ENCODE data around the gene LMOD3.

The LMOD3 gene

DNA sequence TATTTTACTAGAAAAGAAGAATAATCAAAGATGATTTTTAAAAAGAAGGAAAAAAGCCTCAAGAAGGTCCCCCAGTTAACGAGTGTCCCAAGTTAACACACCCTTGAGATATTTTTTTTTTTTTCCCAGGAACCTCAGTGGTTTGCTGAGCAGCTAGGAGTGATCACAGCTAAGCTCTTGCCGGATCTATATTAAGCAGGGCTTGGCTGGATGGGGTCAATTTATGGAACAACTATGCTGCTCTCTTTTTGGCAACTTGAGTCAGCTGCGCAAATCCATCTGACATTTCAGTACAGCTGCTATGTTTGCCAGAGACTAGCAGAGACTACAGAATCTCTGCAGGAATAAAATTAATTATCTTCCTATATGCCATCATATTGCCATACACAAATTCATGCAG, at the start of gene LMOD3:
Gene LMOD3 (minus strand): TSS at position 193 of the 400 bp plus-strand sequence. CDS start 209 bp downstream, outside the sequence.
- no peak for DNase-seq

DNA sequence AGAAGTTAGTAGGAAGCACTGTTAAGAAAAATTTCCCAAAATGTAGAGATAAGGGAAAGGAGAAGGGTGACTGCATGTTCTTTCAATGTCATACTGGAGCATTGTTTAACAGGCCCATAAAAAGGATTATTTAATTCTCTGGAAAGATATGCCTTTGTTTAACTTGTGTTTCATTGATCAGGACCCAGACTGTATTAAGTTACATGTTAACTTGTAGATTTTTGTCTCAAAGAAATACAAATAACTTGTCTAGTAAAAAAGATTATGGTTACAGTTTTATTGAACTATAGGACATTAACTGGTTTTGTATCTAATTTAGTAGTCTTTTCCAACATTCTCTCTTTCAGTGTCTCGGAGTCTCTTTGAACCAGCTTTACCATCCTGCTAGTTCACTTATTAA, 49.7 kb upstream of the LMOD3 start:
- DNase-seq, result no peak

DNA sequence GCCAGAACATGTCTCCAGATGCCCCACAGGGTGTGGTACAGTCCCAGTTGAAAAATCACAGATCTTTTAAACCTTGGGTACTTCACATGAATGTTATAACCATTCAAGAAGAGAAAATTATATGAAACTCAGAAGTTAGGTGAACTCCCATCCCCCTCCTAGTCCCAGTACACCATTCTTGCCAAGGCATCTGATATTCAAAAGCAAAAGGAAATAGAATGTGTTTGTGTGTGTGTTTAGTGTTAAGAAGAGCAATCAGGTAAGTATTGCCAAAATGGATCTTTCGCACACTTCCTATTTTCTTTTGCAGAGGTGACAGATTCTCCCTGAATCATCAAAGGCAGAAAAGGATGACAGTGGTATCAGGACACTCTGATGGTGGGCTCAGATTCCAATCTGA, 44.1 kb upstream of the LMOD3 start:
- no peak for DNase-seq

DNA sequence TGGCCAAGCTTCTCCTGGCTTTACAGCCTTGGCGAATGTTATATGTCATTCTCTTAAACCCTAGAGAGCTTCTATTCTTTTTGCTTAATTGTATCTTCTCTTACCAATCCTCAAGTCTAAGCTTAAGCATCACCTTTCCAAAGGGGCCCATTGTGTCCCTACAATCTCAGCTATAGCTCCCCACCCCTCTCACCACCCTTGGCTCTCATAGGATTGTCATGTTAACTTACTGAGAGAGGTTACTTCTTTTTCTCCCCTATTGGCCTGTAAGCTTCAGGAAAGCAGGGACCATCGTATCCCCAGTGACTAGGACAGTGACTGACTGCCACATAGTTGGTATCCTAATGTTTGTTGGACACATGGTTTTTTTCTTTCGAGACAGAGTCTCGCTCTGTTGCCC, 43.3 kb upstream of the LMOD3 start:
- no peak for DNase-seq

DNA sequence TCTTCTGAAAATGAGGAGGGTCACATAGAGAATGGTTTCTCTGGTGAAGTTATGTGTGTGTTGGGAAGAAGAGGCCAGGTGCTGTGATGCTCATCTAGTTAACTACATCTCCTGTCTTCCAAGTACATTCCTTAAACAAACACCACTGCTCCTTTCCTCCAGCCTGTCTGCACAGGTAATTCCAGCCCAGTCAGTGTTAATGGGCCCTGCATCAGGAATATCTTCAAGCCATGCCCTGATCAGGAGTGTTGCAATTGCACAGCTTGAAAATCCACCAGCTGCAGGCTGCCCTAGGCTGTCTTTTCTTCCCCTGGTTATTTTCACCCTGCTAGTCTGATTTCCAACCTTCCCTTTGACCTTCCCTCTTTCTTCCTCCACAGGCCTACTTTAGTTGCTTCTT, 41.9 kb upstream of the LMOD3 start:
- no peak for DNase-seq

DNA sequence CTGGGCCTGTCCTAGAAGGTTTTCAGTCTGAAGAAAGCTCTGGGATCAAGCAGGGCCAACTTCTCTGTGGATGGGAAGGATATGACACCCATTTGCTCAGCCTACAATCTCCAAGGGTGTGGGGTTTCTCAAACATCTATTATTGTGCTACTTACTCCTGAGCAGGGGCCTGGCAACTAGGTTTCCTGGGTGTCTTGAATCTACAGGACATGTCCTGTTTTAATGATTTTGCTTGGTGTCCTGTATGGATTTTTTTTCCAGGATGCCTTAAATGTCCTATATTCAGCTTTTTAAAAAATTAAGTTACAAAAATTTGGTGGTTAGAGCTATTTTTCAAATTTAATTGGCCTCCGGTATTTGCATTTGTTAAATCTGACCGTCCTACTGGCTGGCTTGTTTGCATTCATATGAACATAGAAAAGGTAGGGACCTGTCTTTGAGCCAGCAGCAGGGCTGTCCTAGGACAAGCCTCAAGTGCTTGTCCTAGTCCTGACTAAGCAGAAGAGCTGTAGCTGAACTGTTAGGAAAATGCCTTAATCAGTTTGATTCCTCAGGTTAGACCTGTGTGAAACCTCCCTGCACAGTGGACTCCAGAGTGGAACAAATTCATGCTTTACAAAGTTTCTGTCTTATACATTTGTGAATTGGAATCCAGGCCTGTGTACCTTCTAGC, 40.0 kb upstream of the LMOD3 start:
- no peak for DNase-seq

DNA sequence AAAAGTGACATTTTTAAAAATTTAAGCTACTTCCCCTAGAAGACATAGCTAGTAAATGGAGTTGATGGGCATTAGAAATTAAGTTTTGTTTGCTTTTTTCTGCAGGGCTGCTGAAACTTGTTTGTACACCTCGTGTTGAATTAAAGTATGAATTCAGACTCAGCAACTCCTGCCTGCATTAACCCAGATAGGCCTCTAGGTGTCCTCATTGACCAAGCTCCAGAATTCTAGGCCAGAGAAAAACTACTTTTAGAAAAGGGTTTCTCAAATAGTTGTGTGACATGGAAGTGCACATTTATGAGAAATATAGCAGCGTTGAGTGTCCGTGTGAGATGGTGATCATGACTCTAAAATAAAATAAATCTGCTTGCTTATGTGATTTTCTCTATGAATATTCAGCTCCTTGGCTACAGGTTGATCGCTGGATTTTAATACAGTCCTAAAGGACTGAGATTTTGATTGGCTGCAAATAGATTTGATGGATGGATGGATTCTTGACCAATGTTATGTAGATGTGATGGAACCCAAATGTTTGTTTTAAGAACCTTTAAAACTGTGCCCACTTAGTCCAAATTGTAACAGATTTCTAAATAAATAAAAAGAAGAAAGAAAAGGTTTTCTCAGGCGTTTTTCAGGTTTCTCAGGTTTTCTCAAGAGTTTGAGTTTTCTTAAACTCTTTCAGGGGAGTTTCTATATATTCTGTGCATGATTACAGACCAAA, 39.4 kb upstream of the LMOD3 start:
- DNase-seq, result peak; percentile 23

DNA sequence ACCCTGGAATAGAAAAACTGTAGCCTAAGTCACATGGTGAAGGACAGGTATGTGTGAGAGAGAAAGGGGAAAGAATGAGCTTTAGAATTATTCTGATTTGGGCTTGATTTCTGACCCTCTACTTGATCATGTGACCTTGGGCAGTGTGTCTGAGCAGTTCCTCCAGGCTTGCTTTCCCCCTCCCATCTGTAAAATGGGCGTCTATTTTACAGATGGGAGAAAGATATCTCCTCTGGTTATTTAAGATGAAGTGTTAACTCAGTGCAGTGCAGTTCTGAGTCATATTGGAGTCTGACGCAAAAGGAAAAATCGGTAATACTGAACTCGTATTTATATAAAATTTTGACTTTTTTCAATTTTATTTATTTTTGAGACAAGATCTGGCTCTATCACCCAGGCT, 38.1 kb upstream of the LMOD3 start:
- no peak for DNase-seq

DNA sequence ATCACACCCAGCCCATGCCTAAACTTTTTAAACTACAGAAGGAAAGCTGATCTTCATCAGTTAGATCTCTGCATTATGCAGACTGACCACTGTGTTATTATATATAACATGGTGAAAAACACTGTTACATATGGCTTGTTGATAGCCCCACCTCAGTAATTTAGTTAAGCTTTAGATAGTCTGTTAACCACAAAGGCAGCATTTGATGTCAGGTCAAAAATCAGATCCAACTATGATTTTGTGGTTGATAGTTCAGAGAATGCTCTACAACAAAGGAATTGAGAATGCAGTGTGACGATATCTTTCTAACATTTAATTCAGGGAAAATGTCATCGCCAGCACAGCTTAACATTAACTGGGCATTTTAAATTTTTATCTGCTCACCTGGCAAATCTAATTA, 37.7 kb upstream of the LMOD3 start:
- DNase-seq, result no peak

DNA sequence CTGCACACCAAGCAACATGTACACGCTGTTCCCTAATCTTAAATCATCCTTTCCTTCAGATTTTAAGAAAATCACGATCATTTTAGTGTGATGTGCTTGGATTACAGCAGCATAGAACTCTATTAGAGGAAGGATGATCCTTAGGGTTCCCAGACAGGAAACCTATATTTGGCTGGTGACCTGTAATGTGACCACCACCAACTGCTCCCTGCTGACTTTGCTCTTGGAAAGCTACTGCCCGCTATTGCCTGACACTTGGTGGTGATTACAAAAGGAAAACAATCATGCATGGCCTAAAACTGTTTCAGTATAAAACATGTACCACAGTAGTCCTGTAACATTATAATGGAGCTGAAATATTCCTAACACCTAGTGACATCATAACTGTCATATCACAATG, 27.2 kb upstream of the LMOD3 start:
- DNase-seq, result no peak

DNA sequence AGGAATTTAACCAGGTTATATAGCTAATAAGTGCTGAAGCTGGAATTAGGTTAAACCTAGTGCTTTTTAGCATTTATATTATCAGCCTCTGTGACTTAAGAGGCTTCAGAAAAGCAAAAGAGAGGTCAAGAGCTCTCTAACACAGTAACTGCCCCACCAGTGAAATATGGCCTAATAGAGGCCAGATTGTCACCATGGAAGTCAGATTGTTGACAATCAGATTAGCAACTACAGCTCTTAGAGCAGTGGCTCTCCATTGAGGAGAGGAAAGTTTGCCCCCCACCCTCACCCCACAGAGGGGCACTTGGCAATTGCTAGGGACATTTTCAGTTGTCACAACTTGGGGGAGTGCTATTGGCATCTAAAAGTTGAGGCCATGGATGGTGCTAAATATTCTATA, 23.3 kb upstream of the LMOD3 start:
- DNase-seq, result no peak

DNA sequence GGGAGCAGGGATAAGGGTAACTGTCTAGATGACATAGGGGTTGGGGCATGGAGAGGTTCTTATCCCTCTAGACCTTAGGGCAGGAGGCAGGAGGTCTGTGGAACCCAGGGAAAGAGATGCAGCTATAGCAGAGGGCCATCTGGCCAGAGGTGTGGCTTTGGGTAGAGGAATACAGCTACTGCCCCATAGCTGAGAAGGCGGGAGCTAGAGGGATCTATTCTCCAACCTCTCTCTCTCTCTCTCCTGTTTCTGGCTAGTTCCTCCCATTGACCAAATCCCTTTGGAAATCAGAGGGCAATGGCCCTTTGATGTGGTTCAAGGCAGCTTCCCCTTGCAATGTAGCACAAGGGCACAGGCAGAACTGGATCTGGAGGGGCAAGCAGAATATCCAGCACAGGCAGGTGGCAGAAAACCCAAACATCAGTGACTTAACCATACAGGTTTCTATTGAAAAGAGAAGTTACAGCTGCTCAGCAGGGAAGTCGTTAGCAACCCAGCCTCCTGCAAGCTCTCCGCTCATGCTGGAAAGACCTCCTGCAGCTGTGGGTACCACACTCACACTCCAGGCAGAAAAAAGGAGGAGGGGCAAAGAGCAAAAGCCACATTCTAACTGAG, 22.3 kb upstream of the LMOD3 start:
- no peak for DNase-seq

DNA sequence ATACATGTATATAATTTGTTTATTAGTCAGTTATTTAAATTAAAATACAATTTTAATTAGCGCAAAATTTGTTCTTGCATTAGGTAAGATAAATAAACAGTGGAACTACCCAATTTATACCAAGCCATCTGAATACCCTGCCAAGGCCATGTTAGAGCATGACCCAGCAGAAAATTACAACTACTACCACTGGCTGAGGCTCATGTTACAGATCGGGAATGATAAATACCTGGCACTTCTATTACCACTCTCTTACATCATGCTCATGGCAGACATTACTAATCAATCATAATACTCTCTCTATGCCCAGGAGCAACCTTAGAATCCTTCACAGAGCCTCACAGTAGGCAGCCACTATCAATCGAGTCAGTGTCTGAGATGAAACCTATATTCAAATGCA, 21.2 kb upstream of the LMOD3 start:
- no peak for DNase-seq

DNA sequence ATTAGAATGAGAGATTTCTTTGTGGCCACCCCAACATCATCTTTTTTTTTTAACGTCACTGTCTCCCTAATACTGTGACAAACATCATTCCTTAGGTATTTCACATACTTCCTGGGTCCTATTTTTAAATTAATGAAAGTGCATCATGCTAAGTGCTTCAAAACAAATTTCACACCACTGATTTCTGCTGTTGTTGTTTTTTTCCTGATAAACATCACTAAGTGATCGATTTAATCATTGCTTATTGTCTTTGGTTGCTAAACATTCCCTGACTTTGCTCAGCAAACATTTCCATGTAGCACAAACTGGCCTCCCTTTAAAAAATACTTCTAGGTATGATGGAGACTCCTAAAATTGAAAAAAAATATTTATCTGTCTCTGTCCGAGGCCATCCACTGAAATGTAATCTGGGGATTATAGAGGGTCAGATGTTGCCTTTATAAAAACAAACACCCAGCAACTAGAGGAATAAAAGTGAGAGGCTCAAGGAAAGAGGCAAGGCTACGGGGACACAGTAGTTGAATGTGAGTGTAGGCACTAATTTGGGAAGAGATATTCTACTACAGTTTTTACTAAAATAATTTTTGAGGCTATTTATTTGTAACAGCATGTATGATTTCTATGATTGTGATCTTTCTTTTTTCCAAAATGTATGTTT, 20.5 kb upstream of the LMOD3 start:
- DNase-seq, result no peak

DNA sequence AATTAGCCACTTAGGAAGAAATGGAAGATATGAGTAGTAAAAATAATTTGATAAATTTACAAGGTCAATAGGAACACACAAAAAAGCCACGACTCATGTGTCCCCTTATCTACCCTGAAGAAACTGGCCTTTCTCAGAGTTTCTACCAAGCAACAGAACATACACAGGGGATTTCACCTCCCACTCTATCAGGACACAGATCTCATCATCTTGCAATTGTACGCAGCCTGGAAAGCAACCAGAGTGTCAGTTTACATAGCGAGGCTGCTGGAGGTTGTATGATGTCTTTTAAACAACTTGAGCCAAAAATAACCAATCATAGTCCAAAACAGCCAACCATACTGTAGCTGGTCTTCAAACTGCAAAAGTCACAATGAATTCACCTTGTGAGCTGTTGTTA, 19.7 kb upstream of the LMOD3 start:
- DNase-seq, result no peak

DNA sequence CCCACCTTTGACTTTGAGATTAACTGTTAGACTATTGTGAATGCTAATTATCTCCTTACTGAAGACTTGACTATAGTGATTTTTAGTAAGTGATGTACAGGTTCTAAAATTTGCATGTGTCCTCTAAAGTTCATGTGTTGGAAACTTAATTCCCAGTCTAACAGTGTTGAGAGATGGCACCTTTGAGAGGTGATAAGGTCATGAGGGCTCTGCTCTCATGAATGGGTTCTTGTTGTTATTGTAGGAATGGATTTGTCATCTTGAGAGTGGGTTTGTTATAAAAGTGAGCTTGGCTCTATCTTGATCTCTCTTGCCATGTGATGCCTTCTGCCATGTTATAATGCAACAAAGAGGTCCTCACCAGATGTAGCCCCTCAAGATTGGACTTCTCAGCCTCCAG, 18.9 kb upstream of the LMOD3 start:
- DNase-seq, result no peak

DNA sequence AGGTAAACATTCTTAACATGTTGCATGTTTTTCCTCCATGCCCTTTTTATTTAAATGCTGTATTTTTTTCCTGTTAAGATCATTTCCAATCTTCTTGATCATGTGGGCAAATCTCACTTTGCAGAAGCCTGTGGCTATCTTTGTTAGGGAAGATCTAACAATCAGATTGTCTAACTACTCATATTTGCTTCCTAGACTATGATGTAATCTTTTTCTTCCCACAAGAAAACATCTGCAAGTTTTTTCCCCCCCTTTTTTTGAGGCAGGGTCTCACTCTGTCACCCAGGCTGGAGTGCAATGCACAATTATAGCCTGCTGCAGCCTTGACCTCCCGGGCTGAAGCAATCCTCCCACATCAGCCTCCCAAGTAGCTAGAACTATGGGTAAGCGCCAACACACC, 15.0 kb upstream of the LMOD3 start:
- DNase-seq, result no peak

DNA sequence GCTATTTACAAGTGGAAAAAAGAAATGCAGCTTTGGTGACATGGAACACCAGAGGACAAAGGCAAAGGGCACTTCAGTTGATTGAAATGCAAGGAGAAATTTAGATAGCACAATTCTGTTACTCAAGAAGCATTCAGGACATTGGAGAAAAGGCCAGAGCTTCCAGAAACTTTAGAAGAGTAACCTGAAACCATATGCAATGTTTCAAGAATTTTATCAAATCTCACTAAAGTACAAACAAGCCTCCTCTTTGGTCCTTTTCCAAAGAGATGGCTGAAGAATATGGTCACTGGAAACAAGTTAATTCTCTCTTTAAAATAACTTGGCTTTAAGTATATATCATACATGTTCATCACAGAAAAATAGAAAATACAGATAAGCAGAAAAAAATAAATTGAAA, 14.6 kb upstream of the LMOD3 start:
- DNase-seq, result no peak

DNA sequence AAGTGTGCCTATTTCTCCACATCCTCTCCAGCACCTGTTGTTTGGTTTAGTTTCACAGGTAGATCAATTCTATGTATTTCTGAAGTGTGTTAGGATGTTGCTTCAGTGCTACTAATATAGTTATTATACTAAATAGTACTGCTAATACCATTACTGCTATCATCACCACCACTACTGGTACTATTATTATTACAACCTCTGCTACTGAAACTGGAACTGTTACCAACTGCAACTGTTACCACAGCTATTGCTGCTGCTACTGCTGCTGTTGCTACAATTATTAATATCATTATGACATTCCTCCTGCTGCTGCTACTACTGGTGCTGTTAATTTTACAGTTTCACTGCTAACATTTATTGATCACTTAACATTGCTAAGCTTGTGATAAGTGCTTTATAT, 8.3 kb upstream of the LMOD3 start:
- DNase-seq, result no peak

DNA sequence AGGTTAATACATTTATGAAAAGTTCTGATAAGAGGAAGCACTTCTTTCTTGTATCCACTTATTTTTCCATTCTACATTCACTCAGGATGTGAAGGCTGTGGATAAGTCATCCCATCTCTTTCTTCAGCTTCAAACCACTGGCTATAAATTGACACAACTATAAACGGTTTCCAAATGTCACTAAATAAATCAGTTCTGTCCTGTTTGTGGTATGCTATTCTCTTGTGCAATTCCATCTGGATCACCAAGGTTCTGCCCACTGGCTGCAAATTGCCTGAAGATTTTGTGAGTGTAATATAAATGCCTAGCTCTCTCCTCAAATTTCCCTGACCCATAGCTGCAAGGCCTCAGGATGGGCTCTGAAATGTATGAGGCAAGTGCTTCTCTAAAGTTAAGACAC, 7.1 kb upstream of the LMOD3 start:
- no peak for DNase-seq

DNA sequence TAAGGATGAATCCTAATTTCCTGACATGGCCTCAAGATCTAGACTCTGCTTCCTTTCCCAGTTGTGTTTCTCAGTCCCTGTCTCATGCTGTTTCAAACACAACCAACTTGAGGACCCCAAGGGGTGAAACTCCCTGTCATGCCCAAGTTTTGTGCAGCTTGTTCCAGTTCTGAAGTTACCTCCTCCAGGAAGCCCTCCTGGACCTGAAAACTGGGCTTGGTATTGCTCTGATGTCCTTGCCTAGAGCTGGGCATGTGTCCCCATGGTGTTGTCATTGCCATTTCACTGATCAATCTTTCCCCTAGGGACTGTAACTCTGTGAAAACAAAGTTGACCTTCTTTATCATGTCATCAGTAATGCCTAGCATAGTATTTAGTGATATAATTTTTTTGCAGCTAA, 6.1 kb upstream of the LMOD3 start:
- DNase-seq, result no peak

DNA sequence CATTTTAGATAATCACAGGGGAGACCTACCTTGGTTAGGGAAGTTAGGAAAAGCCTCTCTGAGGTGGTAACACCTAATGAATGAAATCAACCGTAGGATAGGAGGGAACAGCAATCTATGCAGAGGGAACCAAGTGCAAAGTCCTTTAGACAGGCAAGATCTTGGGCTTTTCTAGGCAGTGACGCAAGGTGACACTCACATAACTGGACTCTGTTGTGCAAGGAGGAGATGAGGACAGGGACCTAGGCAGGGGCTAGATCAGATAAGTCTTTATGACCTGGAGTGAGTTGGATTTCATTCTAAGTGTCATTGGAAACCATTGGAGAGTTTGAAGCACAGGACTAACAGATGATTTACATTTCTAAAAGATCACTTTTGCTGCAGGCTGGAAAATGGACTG, 4.6 kb upstream of the LMOD3 start:
- no peak for DNase-seq

DNA sequence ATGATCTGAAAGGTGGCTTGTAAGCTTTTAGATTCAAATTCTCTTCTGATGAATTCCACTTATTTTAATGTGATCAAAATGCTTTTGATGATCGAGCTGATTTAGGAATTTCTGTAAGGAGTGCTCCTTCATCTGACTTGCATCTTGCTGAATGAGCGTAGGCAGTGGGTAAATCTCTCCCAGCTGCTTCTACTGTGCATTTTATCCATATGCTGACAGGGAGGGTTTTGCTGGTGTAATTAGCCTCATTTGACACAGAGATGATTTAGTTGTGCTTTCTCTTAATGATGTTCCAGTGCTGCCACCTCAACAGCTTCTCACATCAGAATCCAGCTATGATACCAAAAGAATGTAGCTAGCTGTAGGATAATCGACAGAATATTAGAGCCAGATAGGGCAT, 3.8 kb upstream of the LMOD3 start:
- no peak for DNase-seq

DNA sequence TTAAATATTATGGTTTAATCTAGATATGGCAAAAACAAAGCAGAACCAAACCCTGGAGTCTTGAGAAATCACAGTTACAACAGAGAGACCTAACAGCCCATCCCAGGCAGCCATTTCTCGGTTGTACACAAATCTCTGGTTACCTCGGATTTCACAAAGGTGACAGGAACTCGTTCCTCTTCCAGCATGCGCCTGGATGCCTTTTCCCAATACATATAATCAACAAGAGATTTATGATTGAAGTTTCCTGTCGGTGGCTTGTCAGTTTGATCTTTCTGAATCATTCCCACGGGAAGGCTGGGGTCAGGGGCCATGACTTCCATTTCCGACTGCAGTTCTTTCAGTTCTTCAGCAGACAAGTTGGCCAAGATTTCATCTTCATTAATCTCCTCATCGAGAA, 445 bp downstream of the LMOD3 start:
- no peak for DNase-seq

All from CD4-positive, alpha-beta T cell treated with Interleukin-15 for 1 hour (primary cell).